ENCODE measurements around the gene PCIF1. TPM values are rescaled to one million over a fixed set of nuclear protein-coding genes. Genes with fewer than 3 reads are reported as not detected.
"Not testable (repeated sequence)": the region's sequence is repeated elsewhere in the genome, so short reads cannot be mapped to it uniquely, and the experiment has no call there.

Gene PCIF1
- total RNA-seq, 4 donors from 2014 or later: 32.1 to 51.2 (median 37.0) TPM

- H3K36me3 ChIP-seq: no peaks in the 10 kb centered on the region
- in situ Hi-C loops (cut with MboI; ENCODE audit: low sequenced_read_pairs in 4 of 4): no loop called here
- no peak for ATAC-seq
- no peaks in the 10 kb centered on the region for H3K27me3 ChIP-seq
- no peak for TF ChIP-seq POLR2A (IDR thresholded peaks at IDR 0.05)
- no peak for TF ChIP-seq CTCF (IDR thresholded peaks at IDR 0.05 in 4 of 5, conservative IDR thresholded peaks at IDR 0.05 in 1 of 5)
- no peaks in the 10 kb centered on the region for H3K4me1 ChIP-seq
- no peak overlapping the region for H3K27ac ChIP-seq
- no peak overlapping the region for H3K4me3 ChIP-seq
- DNase-seq: no peak
- no peaks in the 10 kb centered on the region for H3K9me3 ChIP-seq
- intact Hi-C loops (cut with DNase I; ENCODE audit: low total_unique reads): no loop called here
These were observed 48.8 kb downstream of the PCIF1 start for GRCh38 chr20:45983279-45983743.

- intact Hi-C loops (cut with DNase I; ENCODE audit: low total_unique reads): no loop called here
- no peaks in the 10 kb centered on the region for H3K36me3 ChIP-seq
- TF ChIP-seq CTCF (IDR thresholded peaks at IDR 0.05 in 4 of 5, conservative IDR thresholded peaks at IDR 0.05 in 1 of 5): no peak
- no peak for TF ChIP-seq POLR2A (IDR thresholded peaks at IDR 0.05)
- no peak overlapping the region for H3K27ac ChIP-seq
- no peaks in the 10 kb centered on the region for H3K9me3 ChIP-seq
- DNase-seq (no peak), ATAC-seq (no peak)
- no peaks in the 10 kb centered on the region for H3K4me1 ChIP-seq
- H3K27me3 ChIP-seq: peaks cover 0 to 7% (median 0%) of the 10 kb centered on the region in 3 donors
- in situ Hi-C loops (cut with MboI; ENCODE audit: low sequenced_read_pairs in 4 of 4): no loop called here
- H3K4me3 ChIP-seq: no peak overlapping the region
These were observed 51.1 kb downstream of the PCIF1 start for GRCh38 chr20:45985573-45985972.

GRCh38 chr20:45987108-45987780 is 52.8 kb downstream of the PCIF1 start:
- H3K4me1 ChIP-seq: no peaks in the 10 kb centered on the region
- no peak overlapping the region for H3K27ac ChIP-seq
- TF ChIP-seq POLR2A (IDR thresholded peaks at IDR 0.05) (no peak), CTCF (IDR thresholded peaks at IDR 0.05 in 4 of 5, conservative IDR thresholded peaks at IDR 0.05 in 1 of 5) (peak in 4 of 5 experiments; percentile 47 to 77 (median 62))
- in situ Hi-C loops (cut with MboI; ENCODE audit: low sequenced_read_pairs in 4 of 4): no loop called here
- peaks cover 0 to 7% (median 4%) of the 10 kb centered on the region in 3 donors for H3K27me3 ChIP-seq
- DNase-seq (peak in 1 of 2 donors; percentile 36), ATAC-seq (peak; percentile 52 to 74)
- no peaks in the 10 kb centered on the region for H3K36me3 ChIP-seq
- no peak overlapping the region for H3K4me3 ChIP-seq
- intact Hi-C loops (cut with DNase I; ENCODE audit: low total_unique reads): no loop called here
- no peaks in the 10 kb centered on the region for H3K9me3 ChIP-seq

- in situ Hi-C loops (cut with MboI; ENCODE audit: low sequenced_read_pairs in 4 of 4); H3K9me3 ChIP-seq; DNase-seq; H3K36me3 ChIP-seq; H3K4me1 ChIP-seq; ATAC-seq; H3K27ac ChIP-seq; H3K4me3 ChIP-seq; intact Hi-C loops (cut with DNase I; ENCODE audit: low total_unique reads): not testable (repeated sequence)
- H3K27me3 ChIP-seq: peaks cover 0 to 13% (median 7%) of the 10 kb centered on the region in 3 donors
These were observed 54.3 kb downstream of the PCIF1 start for GRCh38 chr20:45988830-45989229.

GRCh38 chr20:45991616-45992015 is 57.1 kb downstream of the PCIF1 start:
- Histone ChIP-seq H3K4me1 (no peaks in the 10 kb centered on the region), H3K4me3 (no peak overlapping the region), H3K27me3 (peaks cover 0 to 17% (median 15%) of the 10 kb centered on the region in 3 donors), H3K27ac (no peak overlapping the region), H3K36me3 (no peaks in the 10 kb centered on the region), H3K9me3 (no peaks in the 10 kb centered on the region)
- in situ Hi-C loops (cut with MboI; ENCODE audit: low sequenced_read_pairs in 4 of 4) (no loop called here), intact Hi-C loops (cut with DNase I; ENCODE audit: low total_unique reads) (no loop called here)
- no peak for TF ChIP-seq POLR2A (IDR thresholded peaks at IDR 0.05)
- no peak for TF ChIP-seq CTCF (IDR thresholded peaks at IDR 0.05 in 4 of 5, conservative IDR thresholded peaks at IDR 0.05 in 1 of 5)
- no peak for DNase-seq
- ATAC-seq: no peak

All from gastrocnemius medialis (tissue), 4 donors.